Stimulated activated CD4-positive, alpha-beta T cell treated with anti-CD3 and anti-CD28 coated beads, TNF-alpha, amount 100 ng/mL, for 4 hours (primary cell): ENCODE measurements around the gene LELP1.
"Not testable (repeated sequence)": the region's sequence is repeated elsewhere in the genome, so short reads cannot be mapped to it uniquely, and the experiment has no call there.

Experiments used
- DNase-seq, 3 experiments: peaks; one replicate each; pipeline ENCODE4 v3.0.0-alpha.2; 2020; ENCODE audit warnings: low read depth in 3 of 3

LELP1 gene

GRCh38 chr1:153203130-153203529 lies at the start of gene LELP1:
TSS of gene LELP1 (plus strand) at chr1:153203430. CDS start at chr1:153204708, 1,278 bp downstream.
- DNase-seq = no peak

DNA sequence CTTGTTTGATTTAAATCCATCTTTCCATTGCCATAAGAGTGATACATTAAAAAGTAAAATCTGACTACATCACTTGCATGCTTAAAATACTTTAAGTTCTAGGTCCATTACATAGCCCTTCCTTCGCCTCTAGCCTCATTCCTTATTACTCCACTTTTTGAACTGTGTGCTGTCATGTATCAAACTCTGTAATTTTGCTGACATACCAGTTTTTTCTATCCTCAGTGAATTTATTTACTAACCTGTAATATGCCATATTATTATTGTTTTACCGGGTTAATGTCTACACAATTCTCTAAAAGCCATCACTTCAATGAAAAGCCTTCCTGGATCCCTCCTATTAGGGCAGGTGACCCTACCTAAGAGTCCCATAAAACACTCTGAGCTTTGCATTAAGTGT lies 47.7 kb upstream of the LELP1 start:
- no peak for DNase-seq

DNA sequence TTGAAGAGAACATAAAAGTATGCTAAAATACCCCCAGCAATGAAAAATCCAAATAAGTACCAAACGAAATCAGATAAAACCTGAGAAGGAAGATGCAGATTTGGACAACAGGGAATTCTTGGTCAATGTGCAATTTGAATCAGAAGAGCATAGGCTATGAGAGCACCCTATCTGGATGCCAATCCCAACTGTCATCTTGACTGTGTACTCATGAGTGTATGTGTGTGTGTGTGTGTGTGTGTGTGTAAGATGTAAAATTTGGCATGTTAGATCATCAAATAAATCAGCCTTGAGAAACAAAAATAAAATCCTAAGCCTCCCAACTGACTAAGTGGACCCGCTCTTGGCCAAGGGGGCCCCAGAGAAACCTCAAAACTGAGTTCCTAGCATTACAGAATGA lies 34.5 kb upstream of the LELP1 start:
- no peak for DNase-seq

GRCh38 chr1:153174624-153175023 lies 28.6 kb upstream of the LELP1 start:
- no peak for DNase-seq

DNA sequence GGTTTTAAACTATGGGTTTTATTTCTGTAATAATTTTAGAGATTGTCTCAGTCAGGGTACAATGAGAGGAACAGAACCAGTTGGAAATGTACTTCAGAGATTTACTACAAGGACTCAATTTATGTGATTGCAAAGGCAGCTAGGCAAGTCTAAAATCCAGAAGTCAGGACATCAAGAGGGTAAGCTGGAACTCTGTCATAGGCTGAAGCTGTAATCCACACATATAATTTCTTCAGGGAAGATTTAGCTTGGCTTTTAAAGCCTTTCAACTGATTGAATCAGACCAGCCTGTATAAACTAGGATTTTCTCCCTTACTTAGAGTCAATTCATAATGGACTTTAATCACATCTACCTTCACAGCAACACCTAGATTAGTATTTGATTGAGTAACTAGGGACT lies 24.3 kb upstream of the LELP1 start:
- DNase-seq = no peak

DNA sequence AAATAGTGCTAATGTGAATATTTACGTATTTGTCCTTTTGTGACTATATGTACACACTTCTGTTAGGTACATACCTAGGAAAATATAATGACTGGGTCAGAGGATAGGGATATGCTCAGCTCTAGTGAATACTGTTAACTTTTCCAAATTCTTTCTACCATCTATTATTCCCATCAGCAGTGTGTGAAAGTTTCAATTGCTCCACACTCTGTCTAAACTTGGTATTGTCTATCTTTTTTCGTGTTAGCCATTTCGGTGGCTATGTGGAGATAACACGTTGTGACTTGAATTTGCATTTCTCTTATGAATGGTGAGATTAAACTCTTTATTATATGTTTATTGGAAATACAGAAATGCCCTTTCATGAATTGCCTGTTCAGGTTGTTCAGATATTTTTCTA lies 22.7 kb upstream of the LELP1 start:
- no peak for DNase-seq

GRCh38 chr1:153188301-153188700 lies 14.9 kb upstream of the LELP1 start:
- not testable (repeated sequence) for DNase-seq

- no peak for DNase-seq
Measured at GRCh38 chr1:153190373-153190772, 12.9 kb upstream of the LELP1 start.

DNA sequence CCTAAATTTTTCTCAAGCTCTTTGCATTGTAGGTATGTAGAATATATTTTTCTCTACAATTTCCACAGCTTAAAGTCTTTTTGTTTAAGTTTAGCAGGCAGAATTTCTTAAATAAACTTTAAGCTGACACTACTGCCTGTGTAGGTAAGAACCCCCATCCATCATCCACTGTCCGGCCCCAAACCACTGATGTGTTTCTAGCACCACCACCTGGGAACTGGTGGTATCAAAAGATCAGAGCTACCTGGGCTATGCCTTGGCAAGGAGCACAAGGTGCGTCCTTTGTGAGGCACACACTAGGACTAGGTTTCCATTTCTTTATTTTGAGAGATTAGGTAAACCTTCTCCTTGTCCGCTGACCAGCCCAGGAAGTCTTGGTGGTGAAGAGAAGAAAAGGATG lies 10.5 kb upstream of the LELP1 start:
- no peak for DNase-seq

DNA sequence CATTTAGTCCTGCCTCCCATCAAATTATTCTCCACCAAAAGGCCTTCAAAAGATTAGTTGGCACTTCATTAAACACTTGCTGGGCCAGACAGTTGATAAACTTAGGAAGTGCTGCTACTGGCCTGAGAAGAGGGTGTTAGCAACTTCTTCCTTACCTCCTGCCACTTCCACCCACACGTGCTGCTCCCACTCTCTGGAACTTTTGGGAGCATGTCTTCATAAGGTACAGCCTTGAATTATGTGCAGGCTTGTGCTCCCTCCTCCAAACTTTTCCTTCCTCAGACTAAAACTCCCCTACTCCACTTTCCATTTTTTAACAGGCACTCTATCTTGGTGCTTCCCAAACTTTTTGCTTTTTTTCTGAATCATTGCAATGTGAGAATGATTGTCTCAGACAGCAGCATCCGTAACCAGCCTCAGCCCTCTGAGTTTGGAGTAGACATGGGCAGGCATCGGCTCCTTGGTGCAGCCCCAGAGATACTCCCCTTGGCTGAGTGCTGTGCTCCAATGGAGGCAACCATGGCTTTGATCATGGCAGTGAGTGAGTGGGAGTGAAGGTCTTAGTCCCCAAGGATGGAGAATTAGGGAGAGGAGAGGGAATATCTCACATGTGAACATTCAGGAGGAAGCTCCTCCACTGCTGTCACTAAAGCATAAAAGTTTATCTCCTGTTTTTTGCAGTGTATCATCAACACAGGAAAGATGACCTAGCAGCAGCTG lies 8.7 kb upstream of the LELP1 start:
- DNase-seq = no peak

GRCh38 chr1:153195216-153195615 lies 8.0 kb upstream of the LELP1 start:
- no peak for DNase-seq

- DNase-seq = no peak
Measured at GRCh38 chr1:153202006-153202405, 1.2 kb upstream of the LELP1 start.

GRCh38 chr1:153206631-153207030 lies 3.4 kb downstream of the LELP1 start:
- DNase-seq = no peak

DNA sequence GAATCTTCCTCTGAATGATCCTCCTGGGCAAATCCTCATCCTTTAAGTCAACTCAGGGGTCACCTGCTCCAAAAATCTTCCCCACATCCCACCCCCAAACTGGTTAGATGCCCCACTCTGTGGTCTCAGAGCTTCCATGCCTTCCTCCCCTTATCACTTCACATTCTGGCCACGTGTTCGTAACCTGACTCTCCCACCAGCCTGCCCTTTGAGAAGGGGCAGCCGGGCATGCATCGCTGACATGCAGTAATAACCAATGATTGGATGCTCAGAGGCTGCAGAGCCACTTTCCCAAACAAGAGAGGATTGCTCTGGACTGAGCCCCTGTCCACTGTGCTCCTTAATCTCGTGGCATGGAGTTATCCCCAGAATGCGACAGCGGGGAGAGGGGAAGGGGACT lies 7.0 kb downstream of the LELP1 start:
- no peak for DNase-seq

DNA sequence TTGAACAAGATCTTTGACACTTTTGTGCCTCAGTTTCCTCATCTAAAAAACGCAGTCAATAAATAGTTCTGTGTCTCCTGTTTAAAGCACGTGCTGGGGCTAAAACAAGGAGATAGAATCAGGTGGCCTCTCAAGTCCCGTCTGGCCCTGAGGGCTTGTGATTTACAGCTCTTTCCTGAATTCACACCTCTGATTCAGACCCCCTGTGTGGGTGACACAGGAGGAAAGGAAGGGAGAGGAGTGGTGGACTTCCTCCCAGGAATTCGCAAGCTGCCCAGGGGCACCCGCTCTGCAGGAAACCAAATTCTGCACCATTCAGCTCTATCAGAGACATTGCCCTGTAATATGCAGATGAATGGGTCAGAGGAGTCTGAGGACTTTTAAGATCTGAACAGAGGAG lies 9.0 kb downstream of the LELP1 start:
- DNase-seq = no peak

DNA sequence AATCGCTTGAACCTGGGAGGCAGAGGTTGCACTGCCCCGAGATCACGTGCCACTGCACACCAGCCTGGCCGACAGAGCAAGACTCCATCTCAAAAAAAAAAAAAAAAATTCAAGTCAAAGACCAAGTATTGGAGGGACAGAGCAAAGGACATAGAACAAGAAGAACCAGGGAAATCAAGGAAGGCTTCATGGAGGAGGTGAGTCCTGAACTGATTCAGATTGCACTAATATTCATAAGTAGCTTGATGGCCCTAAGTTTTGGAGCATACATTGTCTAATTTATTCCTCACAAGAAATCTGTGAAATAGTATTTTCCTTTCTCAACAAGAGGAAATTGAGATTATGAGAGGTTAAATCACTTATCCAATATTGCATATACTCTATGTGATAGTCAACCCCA lies 10.3 kb downstream of the LELP1 start:
- no peak for DNase-seq

DNA sequence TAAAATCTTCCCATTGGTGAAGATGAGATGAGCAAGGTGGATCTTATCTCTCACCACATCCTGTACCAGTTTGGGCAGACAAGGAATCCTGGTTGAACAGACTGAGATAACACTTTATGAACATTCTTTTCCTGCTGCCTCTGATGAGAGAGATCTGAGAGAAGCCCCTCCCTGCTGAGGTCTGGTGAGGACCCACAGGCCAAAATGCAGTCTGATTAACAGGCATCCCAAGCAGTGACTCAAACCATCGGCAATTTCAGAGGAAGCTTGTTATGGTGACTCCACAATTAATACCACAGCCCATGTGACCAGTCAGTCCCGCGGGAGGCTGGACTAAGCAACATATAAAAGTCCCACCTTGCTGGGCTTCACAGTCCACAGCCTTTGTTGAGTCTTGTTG lies 14.0 kb downstream of the LELP1 start, which contains the start of gene PRR9:
Gene PRR9, plus strand, starts transcription at position 373 of the 400 bp plus-strand sequence. CDS start 561 bp downstream, outside the sequence.
- no peak for DNase-seq

- DNase-seq = no peak
Measured at GRCh38 chr1:153217744-153218416, 14.7 kb downstream of the LELP1 start.

GRCh38 chr1:153220606-153221303 lies 17.5 kb downstream of the LELP1 start:
- DNase-seq = no peak

DNA sequence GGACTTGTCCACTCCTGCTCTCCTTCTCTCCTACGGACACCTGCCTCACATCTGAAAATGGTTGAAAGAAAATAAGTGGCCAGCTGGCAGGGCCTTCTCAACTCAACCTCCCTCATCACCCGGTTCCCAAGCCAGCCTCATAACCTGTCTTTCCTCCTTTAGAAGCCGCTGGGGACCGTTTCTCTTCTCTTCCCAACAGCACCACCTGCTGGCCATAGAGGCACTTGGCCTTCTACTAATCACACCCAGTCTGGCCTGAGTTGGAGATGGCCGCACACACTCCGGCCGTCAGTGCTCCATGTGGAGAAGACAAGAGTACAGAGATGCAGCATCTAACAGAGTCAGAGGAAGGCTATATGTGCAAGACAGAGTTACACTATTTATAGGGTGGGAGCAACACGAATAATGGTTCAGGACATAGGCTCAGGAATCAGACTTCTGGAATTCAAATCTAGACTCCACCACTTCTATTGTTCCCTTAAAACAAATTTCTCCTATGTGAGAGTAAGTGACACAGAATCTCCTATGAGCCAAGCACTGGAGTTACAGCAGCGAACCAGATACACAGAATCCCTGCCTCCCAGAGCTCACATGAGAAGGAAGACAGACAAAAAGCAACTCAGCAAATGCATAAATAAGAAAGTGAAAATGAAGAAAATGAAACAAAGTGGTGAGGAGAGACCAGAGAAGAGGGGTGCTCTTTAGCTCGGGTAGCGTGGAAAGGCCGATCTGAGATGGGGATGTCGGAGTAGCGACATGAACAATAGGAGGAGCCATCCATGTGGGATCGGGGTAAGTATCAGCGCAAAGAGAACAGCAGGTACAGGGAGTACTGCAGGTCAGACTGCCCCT lies 20.0 kb downstream of the LELP1 start:
- peak; percentile 13 to 29 (median 18) for DNase-seq

DNA sequence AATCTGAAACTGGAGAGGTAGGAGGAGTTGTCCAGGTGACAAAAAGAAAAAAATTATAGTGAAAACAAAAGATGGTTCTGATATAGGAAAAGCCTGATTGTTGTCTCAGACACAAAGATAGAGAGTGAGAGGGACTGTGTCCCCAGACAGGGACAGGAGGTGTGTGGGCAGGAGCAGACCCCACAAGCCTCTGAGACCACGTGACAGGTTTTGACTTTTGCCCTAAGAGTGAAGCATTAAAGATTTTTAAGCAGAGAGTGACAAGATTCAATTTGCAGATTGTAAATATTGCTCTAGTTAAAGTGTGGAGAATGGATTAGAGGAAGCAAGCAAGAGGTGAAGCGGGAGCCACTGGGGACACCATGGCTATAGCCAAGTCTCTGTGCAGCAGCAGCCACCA lies 24.6 kb downstream of the LELP1 start:
- DNase-seq = no peak

GRCh38 chr1:153228491-153228890 lies 25.3 kb downstream of the LELP1 start:
- no peak for DNase-seq
